Measurements from ENCODE around the gene NUP62CL. TPM values are rescaled to one million over a fixed set of nuclear protein-coding genes. Genes with fewer than 3 reads are reported as not detected.

NUP62CL gene
- total and polyA plus RNA-seq, 2 donors (not counting 1 experiment from before 2014, with no cell fraction given) = 0.89 to 3.2 TPM

- intact Hi-C loops (cut with micrococcal nuclease) = no loop called here
- Histone ChIP-seq H3K27ac (ENCODE audit: low read length in 2 of 2) (no peak overlapping the region), H3K36me3 (replicated peaks in 1 of 2; ENCODE audit: control extremely low read depth in 1 of 2, control insufficient read depth in 1 of 2, extremely low read depth in 1 of 2, insufficient read depth in 2 of 2, low read length in 1 of 2) (no peaks in the 10 kb centered on the region), H3K27me3 (replicated peaks in 1 of 4; ENCODE audit: control extremely low read depth in 1 of 4, control insufficient read depth in 3 of 4, insufficient read depth in 4 of 4, low read length in 3 of 4) (no peaks in the 10 kb centered on the region), H3K4me1 (ENCODE audit: control insufficient read depth in 2 of 2, insufficient read depth in 2 of 2, low read length in 2 of 2) (no peaks in the 10 kb centered on the region), H3K4me2 (replicated peaks; ENCODE audit: low read depth, low read length, poor library complexity, severe bottlenecking) (no peak overlapping the region), H2AFZ (ENCODE audit: insufficient read depth, low read depth, low read length, poor library complexity, severe bottlenecking) (no peak overlapping the region), H3K79me2 (ENCODE audit: control insufficient read depth, insufficient read depth, low read length) (no peaks in the 10 kb centered on the region), H4K20me1 (ENCODE audit: control insufficient read depth, insufficient read depth, low read length, poor library complexity, severe bottlenecking) (no peaks in the 10 kb centered on the region), H3K4me3 (ENCODE audit: control extremely low read depth in 1 of 5, extremely low read depth in 1 of 5, insufficient read depth in 1 of 5, low read depth in 2 of 5, low read length in 4 of 5) (no peak overlapping the region), H3K9ac (ENCODE audit: low read length) (no peak overlapping the region), H3K9me3 (ENCODE audit: control extremely low read depth in 1 of 3, control insufficient read depth in 2 of 3, insufficient read depth in 1 of 3, low read length in 2 of 3) (no peaks in the 10 kb centered on the region)
- ATAC-seq (ENCODE audit: low read depth) (no peak), DNase-seq (no peak)
- no peaks in the 10 kb centered on the region for H3K9me3 Mint-ChIP-seq (ENCODE audit: insufficient read depth)
- no peaks in the 10 kb centered on the region for H3K4me1 Mint-ChIP-seq
- WGBS (ENCODE audit: insufficient coverage) = no CpG with 5 or more reads among the region's 5 CpGs
- ChIA-PET POLR2A (no interaction called here), CTCF (no interaction called here)
- no peak for TF ChIP-seq CTCF (IDR thresholded peaks at IDR 0.05)
- no peak for TF ChIP-seq EZH2 (IDR thresholded peaks at IDR 0.05; ENCODE audit: borderline replicate concordance, insufficient read depth, low read depth, low read length, poor library complexity, severe bottlenecking)
- no peak overlapping the region for H3K27ac Mint-ChIP-seq
- H3K27me3 Mint-ChIP-seq = no peaks in the 10 kb centered on the region
- H3K4me3 Mint-ChIP-seq = no peak overlapping the region
Observed at GRCh38 chrX:107135049-107135964, 70.9 kb downstream of the NUP62CL start.

- Histone ChIP-seq H3K4me3 (ENCODE audit: control extremely low read depth in 1 of 5, extremely low read depth in 1 of 5, insufficient read depth in 1 of 5, low read depth in 2 of 5, low read length in 4 of 5) (no peak overlapping the region), H3K4me1 (ENCODE audit: control insufficient read depth in 2 of 2, insufficient read depth in 2 of 2, low read length in 2 of 2) (peaks cover 0 to 4% of the 10 kb centered on the region in 2 donors), H2AFZ (ENCODE audit: insufficient read depth, low read depth, low read length, poor library complexity, severe bottlenecking) (no peak overlapping the region), H3K9ac (ENCODE audit: low read length) (no peak overlapping the region), H3K27me3 (replicated peaks in 1 of 4; ENCODE audit: control extremely low read depth in 1 of 4, control insufficient read depth in 3 of 4, insufficient read depth in 4 of 4, low read length in 3 of 4) (no peaks in the 10 kb centered on the region), H3K27ac (ENCODE audit: low read length in 2 of 2) (no peak overlapping the region), H4K20me1 (ENCODE audit: control insufficient read depth, insufficient read depth, low read length, poor library complexity, severe bottlenecking) (no peaks in the 10 kb centered on the region), H3K4me2 (replicated peaks; ENCODE audit: low read depth, low read length, poor library complexity, severe bottlenecking) (no peak overlapping the region), H3K36me3 (replicated peaks in 1 of 2; ENCODE audit: control extremely low read depth in 1 of 2, control insufficient read depth in 1 of 2, extremely low read depth in 1 of 2, insufficient read depth in 2 of 2, low read length in 1 of 2) (no peaks in the 10 kb centered on the region), H3K9me3 (ENCODE audit: control extremely low read depth in 1 of 3, control insufficient read depth in 2 of 3, insufficient read depth in 1 of 3, low read length in 2 of 3) (no peaks in the 10 kb centered on the region), H3K79me2 (ENCODE audit: control insufficient read depth, insufficient read depth, low read length) (no peaks in the 10 kb centered on the region)
- ChIA-PET CTCF (no interaction called here), POLR2A (no interaction called here)
- ATAC-seq (ENCODE audit: low read depth) (no peak), DNase-seq (no peak)
- no peak for TF ChIP-seq EZH2 (IDR thresholded peaks at IDR 0.05; ENCODE audit: borderline replicate concordance, insufficient read depth, low read depth, low read length, poor library complexity, severe bottlenecking)
- no peak for TF ChIP-seq CTCF (IDR thresholded peaks at IDR 0.05)
- H3K4me1 Mint-ChIP-seq = peaks cover 4% of the 10 kb centered on the region
- H3K4me3 Mint-ChIP-seq = no peak overlapping the region
- H3K27me3 Mint-ChIP-seq = no peaks in the 10 kb centered on the region
- no peak overlapping the region for H3K27ac Mint-ChIP-seq
- intact Hi-C loops (cut with micrococcal nuclease) = no loop called here
- no peaks in the 10 kb centered on the region for H3K9me3 Mint-ChIP-seq (ENCODE audit: insufficient read depth)
Observed at GRCh38 chrX:107123750-107124149, 82.5 kb downstream of the NUP62CL start.

All from B cell (primary cell).